HG03060 (cell line): ENCODE data around the gene SCN2B.

ENCODE experiments used
- ATAC-seq: cut with Tn5 transposase; IDR thresholded peaks from one replicate; pipeline ENCODE4 v1.9.1; 2021; ENCODE audit warnings: low read depth, moderate number of reproducible peaks; ENCODE audit not compliant: unreplicated experiment

The SCN2B gene

GRCh38 chr11:118138839-118139420 lies 37.5 kb downstream of the SCN2B start:
- ATAC-seq: no peak

GRCh38 chr11:118136801-118137200 lies 39.6 kb downstream of the SCN2B start:
- ATAC-seq: no peak

- ATAC-seq: no peak
These were observed 40.1 kb downstream of the SCN2B start for GRCh38 chr11:118136341-118136740.

- ATAC-seq: no peak
These were observed 40.7 kb downstream of the SCN2B start for GRCh38 chr11:118135796-118136165.

GRCh38 chr11:118135051-118135795 lies 41.2 kb downstream of the SCN2B start:
- no peak for ATAC-seq

GRCh38 chr11:118133816-118134215 lies 42.6 kb downstream of the SCN2B start:
- no peak for ATAC-seq

GRCh38 chr11:118132385-118133151 lies 43.9 kb downstream of the SCN2B start:
- ATAC-seq: no peak

GRCh38 chr11:118129471-118130172 lies 46.8 kb downstream of the SCN2B start:
- no peak for ATAC-seq

- ATAC-seq: no peak
These were observed 47.5 kb downstream of the SCN2B start for GRCh38 chr11:118128721-118129470.

- ATAC-seq: no peak
These were observed 48.1 kb downstream of the SCN2B start for GRCh38 chr11:118128310-118128709.

GRCh38 chr11:118126082-118126838 lies 50.2 kb downstream of the SCN2B start:
- ATAC-seq: no peak

- no peak for ATAC-seq
These were observed 51.4 kb downstream of the SCN2B start for GRCh38 chr11:118124929-118125535.

GRCh38 chr11:118120793-118121192 lies 55.6 kb downstream of the SCN2B start:
- ATAC-seq: no peak

GRCh38 chr11:118117790-118118601 lies 58.4 kb downstream of the SCN2B start:
- no peak for ATAC-seq

GRCh38 chr11:118115048-118115447 lies 61.4 kb downstream of the SCN2B start:
- ATAC-seq: no peak

- no peak for ATAC-seq
These were observed 62.2 kb downstream of the SCN2B start for GRCh38 chr11:118114266-118114665.

GRCh38 chr11:118112711-118113430 lies 63.6 kb downstream of the SCN2B start:
- ATAC-seq: no peak
